ENCODE results near the gene REV3L.
"Not testable (repeated sequence)": the region's sequence is repeated elsewhere in the genome, so short reads cannot be mapped to it uniquely, and the experiment has no call there.

The REV3L gene

DNA sequence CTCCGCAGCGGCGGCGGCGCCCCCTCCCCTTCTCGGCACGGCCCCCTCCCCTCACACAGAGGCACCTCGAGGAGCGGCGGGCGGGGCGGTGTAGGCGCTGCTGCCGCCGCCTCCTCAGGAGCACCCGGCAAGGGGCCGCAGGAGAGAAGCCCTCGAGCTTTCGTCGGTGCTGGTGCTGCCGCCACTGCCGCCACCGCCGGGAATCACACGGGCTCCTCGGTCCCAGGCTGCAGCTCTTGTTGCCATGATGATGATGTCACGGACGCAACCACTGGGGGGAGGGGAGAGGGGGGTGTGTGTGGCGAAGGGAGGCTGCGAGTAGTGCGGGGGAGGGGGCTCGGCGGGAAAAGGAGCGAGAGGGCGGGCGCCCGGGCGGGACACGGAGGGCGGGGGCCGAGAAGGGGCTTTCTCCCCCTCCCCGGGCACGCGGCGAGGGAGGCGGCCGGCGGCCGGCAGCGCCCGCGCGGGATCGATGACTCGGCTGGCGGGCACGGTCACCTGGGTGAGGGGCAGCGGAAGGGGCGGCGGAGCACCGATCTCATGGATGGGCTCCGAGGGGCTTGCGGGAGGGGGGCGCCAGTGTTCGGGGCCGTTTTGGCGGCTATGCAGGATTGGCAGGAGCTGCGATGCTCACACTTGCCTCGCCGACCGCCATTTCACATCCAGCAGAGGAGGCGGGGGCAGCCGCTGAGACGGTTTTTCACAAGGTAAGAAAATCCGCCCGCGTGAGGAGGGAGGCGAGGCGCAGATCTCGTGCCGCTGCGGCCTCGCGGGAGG, at the start of gene REV3L:
Gene REV3L, minus strand, starts transcription at position 260 of the 777 bp plus-strand sequence. CDS start 330 bp downstream, outside the sequence.
- peak; percentile 74 for DNase-seq (ENCODE audit: low read depth)

DNA sequence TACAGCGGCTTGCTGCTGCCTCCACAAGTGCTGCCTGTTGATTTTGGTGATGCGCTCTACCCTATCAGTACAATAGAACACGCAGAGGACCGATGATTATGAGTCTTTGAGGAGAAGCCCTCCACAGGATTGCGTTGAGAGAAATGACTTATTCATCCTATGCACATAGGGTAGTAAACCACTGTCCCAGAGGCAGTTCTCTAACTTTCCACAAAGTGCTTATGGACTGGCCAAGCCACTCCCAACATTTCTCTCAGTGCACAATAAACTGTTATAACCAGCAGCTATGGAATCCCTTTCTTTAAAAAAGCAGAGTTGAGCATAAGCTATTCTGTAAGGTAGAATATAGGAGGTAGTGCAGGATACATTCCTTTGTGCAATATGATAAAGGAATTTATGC, 48.2 kb upstream of the REV3L start:
- DNase-seq (ENCODE audit: low read depth) = no peak

- DNase-seq (ENCODE audit: low read depth) = no peak
Measured at GRCh38 chr6:111530667-111531066, 47.6 kb upstream of the REV3L start.

GRCh38 chr6:111530218-111530617, 47.2 kb upstream of the REV3L start:
- no peak for DNase-seq (ENCODE audit: low read depth)

DNA sequence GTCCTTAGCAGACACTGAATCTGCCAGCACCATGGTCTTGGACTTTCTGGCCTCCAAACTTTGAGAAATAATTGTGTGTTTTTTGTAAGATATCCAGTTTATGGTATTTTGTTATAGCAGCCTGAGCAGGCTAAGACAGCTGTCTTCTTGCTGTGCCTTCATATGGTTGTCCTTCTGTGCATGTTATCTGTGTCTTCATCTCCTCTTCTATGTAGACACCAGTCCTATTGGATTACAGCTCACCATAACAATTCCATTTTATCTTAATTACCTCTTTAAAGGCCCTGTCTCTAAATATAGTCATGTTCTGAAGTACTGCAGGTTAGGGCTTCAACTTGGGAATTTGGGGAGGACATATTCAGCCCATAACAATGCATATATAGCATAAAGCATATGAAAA, 44.3 kb upstream of the REV3L start:
- no peak for DNase-seq (ENCODE audit: low read depth)

DNA sequence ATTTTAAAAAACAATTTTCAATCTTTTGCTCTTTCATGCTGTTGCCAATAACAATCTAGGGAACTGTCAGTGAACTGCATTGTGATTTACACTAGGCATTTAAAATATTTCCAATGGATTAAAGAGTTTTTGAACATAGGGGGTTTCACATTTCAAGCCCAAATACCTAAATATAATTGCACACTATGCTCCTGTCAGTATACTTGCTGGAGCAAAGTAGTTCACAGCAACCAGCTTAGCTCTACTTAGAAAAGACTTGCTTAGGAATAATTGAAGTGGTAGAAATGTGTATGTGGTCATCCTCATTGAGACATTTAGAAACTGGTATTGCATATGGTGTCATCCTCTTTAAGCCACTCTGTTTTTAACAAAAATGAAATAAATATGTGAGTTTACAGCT, 41.7 kb upstream of the REV3L start:
- DNase-seq (ENCODE audit: low read depth) = no peak

DNA sequence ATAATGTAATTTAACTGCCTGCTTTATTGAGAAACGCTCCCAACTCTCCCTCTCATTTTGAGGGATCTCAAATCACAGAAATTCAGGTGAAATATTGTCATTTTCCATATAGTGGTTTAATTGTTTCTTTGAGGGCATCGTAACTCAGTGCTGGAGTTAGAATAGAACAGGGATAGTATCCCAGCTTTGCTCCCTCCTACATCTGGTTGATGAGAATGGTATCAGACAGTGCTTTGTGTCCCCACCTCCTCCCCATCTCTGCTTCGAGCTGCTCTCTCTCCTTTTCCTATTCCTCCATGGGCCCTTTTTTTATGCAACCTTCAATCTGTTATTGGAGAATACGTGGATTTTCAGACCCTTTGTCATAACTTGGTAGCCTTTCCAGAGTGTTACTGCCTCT, 41.2 kb upstream of the REV3L start:
- no peak for DNase-seq (ENCODE audit: low read depth)

DNA sequence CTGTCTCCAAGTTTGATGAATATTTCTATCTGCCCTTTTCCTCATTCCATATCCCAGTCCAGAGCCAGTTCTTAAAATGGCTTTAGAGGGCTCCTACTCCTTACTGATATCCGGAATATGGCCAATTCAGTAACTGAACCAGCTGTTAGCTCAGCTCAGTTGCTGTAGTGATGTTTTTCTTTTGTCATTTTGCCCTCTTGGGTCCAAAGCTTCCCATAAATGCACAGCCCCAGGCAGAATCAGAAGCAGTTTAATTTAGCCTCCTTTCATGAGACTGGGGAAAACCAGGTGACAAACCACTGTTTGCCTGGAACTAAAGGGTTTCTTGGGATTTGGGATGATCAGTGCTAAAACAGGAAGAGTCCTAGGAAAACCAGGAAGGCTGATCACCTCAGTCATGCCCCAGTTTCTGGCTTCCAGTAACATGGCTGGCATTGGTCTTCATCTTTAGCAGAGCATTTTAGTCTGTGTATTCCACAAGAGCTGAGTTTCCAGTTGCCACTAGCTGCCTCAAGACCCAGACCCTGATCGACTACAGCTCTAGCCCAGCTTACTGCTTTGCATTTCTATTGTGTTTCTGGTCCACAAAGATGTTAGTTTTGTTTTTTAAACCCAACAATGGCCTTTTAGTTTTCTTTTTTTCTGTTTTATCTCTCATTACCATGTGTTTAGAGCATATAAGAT, 40.6 kb upstream of the REV3L start:
- no peak for DNase-seq (ENCODE audit: low read depth)

DNA sequence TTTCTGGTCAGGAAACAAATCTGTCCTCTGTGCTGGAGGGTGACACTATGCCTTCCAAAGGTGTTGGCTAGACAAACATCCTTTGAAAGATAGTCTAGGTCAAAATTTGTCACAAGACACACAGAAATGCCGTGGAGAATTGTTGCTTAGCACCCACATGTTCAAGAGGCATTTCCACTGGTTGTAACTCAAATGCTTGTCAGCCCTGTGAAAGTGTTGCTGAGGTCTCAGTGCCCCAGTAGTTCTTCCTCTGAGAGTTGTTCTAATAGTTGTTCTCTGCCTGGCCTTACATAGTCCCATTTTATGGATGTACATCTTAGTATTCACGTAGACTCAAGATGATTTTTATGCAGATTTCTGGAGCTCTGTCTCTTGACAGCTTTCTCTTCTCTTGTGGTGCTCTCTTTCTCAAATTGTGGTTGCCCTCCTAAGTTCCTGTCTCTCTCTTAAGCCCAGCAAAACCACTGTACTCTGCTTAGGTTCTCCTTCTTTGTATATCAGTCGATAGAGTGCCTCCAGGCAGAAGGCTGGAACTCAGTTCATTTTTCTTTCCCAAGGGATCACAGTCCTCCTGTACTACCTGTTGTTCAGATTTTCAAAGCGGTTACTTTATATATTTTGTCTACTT, 39.5 kb upstream of the REV3L start:
- DNase-seq (ENCODE audit: low read depth) = no peak

DNA sequence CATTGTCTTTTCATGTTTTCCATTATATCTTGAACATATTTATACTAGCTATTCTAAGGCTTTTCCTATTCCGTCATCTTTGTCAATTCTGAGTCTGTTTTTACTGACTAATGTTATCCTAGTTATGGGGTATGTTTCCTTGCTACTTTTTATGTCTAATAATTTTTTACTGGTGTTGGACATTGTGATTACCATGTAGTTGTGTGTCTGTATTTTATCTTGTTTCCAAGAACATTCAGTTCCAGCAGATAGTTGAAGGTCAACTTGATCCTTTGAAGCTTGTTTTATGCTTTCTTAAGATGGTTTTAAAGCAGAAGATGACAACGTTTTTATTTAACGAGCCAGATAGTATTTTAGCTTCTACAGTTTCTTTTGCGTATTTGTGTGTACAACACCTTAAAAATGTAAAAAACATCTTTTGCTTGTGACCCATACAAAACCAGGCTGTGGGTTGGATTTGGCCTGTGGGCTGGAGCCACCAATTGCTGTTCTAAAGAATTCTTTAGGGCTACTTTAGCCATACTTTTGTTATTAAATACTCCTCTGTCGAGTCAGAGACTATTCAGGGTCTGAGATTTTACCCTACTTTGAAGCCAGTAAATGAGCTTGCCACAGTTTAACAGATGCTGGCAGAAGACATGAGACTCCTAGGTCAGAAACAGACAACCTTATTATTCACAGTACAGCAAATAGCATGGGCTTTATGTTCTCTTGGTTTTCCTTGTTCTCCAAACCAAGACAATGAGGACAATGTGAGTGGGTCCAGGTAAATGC, 38.7 kb upstream of the REV3L start:
- no peak for DNase-seq (ENCODE audit: low read depth)

DNA sequence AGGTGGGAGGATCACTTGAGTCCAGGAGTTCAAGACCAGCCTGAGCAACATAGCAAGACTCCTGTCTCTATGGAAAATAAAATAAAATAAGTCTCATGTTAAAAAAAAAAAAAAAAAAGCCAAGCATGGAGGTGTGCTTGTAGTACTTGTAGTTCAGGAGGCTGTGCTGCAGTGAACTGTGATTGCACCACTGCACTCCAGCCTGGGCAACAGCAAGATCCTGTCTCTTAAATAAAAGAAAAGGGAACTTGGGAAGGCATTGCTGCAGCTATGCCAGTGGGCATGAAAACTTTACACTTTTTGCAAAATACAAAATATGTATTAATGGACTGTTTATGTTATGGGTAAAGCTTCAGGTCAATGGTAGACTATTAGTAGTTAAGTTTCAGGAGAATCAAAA, 37.5 kb upstream of the REV3L start:
- no peak for DNase-seq (ENCODE audit: low read depth)

- DNase-seq (ENCODE audit: low read depth) = no peak
Measured at GRCh38 chr6:111517965-111518364, 34.9 kb upstream of the REV3L start.

DNA sequence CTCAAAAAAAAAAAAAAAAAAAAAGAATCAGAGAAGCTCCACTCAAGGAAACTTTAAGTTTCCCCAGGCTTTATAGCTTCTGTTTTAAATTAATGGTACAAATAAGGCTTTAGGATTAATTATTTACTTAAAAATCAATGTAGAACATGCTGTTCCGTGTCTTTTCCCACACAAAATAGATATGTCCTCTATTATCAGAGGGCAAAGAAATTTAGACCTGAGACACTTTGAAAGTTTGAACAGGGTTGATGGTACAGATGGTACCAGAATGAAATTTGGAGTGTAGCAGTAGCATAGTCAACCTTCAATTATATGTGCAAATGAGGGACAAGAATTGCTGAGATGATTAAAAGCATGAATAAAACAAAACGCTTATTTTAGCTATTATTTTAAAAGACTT, 32.2 kb upstream of the REV3L start:
- DNase-seq (ENCODE audit: low read depth) = no peak

DNA sequence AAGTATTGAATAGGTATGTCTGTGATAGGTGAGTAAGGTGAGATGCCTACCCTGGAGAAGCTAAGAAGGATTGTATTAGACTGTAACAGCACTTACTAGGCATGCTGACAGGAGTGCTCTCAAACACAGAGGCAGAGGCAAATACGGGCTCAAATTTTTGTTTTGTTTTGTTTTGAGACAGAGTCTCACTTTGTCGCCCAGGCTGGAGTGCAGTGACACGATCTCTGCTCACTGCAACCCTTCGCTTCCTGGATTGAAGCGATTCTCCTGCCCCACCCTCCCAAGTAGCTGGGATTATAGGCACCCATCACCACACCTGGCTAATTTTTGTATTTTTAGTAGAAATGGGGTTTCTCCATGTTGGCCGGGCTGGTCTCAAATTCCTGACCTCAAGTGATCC, 31.5 kb upstream of the REV3L start:
- not testable (repeated sequence) for DNase-seq (ENCODE audit: low read depth)

- not testable (repeated sequence) for DNase-seq (ENCODE audit: low read depth)
Measured at GRCh38 chr6:111507219-111507618, 24.2 kb upstream of the REV3L start.

DNA sequence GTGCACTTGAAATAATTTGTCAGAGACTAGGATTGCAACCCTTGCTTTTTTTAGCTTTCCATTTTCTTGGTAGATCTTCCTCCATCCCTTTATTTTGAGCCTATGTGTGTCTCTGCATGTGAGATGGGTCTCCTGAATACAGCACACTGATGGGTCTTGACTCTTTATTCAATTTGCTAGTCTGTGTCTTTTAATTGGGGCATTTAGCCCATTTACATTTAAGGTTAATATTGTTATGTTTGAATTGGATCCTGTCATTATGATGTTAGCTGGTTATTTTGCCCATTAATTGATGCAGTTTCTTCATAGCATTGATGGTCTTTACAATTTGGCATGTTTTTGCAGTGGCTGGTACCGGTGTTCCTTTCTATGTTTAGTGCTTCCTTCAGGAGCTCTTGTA, 22.5 kb upstream of the REV3L start:
- DNase-seq (ENCODE audit: low read depth) = not testable (repeated sequence)

DNA sequence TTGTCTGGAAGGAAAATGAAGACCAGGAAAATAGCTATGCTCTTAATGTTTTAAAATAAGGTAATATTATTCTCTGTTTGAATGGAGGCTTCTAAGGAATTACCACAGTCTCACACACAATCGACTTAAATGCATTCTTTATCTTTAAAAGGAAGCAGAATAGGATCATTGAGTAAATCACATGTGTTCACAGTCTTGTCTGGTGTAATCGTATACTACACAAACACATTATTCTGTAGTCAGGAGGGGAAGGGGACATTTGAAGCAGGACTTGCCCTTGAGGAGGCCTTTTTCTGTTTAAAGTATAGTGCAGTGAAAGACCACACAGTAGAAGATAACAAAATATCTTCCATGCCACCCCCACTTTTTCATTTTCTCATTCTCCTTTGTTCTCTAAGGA, 20.6 kb upstream of the REV3L start:
- DNase-seq (ENCODE audit: low read depth) = no peak

DNA sequence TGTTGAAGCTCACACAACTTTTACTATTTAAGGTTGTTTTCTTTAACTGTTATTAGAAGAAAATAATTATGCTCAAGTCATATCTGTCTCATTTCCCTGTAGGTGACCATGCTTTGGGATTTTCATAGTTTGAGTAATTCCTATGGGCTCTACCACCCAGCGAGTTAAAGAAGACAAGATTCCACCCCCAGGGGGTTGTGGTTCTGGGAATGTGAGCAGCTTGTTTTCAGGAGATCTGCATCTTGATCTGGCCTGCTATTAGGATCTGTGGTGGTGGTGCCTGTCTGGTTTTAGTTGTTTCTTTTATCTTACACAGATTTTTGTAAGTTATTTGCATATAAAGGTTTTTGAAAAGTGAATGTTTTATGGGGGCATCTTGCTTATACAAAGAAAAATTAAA, 20.2 kb upstream of the REV3L start:
- no peak for DNase-seq (ENCODE audit: low read depth)

GRCh38 chr6:111502154-111502553, 19.1 kb upstream of the REV3L start:
- DNase-seq (ENCODE audit: low read depth) = no peak

DNA sequence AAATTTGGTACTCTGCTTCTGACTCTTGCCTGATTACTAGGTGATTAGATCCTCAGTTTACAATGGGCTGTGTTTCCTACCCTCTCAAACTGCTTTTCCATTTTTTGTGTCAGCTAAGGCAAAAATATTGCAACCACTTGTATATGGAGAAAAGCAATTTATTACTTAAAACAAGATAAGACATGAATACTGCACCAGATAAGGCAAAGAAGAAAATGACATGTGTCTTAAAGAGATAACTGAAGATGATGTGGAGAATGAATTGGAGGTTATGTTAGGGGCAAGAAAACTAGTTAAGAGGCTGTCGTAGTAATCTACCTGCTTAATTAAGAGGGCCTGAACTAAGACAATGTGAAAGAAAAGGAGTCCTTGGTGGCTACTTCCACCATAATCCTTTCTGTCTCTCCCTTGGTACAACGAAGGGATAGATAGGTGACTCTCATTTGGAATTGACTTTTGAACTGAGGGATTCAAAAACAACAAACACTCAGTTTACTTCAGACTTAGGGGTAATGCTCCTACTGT, 16.3 kb upstream of the REV3L start:
- no peak for DNase-seq (ENCODE audit: low read depth)

- no peak for DNase-seq (ENCODE audit: low read depth)
Measured at GRCh38 chr6:111494951-111495635, 12.1 kb upstream of the REV3L start.

DNA sequence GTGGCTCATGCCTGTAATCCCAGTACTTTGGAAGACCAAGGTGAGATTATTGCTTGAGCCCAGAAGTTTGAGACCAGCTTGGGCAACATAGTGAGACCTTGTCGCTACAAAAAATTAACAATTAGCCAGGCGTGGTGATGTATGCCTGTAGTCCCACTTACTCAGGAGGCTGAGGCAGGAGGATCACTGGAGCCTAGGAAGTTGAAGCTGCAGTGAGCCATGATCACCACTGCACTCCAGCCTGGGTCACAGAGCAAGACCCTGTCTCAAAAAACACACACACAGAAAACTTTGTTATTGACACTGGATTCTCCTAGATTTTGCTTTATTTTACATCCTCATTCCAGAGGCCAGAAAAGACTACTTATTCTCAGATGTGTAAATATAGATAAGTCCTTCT, 9.5 kb upstream of the REV3L start:
- no peak for DNase-seq (ENCODE audit: low read depth)

All from stimulated activated CD8-positive, alpha-beta memory T cell treated with anti-CD3 and anti-CD28 coated beads, Interleukin-15, amount 100 ng/mL, for 1 hour (primary cell).